ENCODE measurements around the gene TMEM17. TPM values are rescaled to one million over a fixed set of nuclear protein-coding genes. Genes with fewer than 3 reads are reported as not detected.

TMEM17 gene
- total and polyA plus RNA-seq, 2 of the 13 experiments (the other 11 are each of a cell fraction or from before 2014, with no cell fraction given), result 0.22 to 0.50 TPM

- TF ChIP-seq PAXIP1 (CRISPR knock-in tag; conservative IDR thresholded peaks at IDR 0.05) (peak; percentile 38), FUBP1 (CRISPR knock-in tag; IDR thresholded peaks at IDR 0.05; ENCODE audit: borderline replicate concordance) (no peak), MLX (CRISPR knock-in tag; IDR thresholded peaks at IDR 0.05) (no peak), ZNF362 (CRISPR knock-in tag; IDR thresholded peaks at IDR 0.05; ENCODE audit: borderline replicate concordance) (peak; percentile 94), KDM6A (CRISPR knock-in tag; IDR thresholded peaks at IDR 0.05; ENCODE audit: low read depth) (no peak), KMT2A (CRISPR knock-in tag; IDR thresholded peaks at IDR 0.05) (no peak), ZNF781 (CRISPR knock-in tag; IDR thresholded peaks at IDR 0.05; ENCODE audit: borderline replicate concordance, not compliant biosample characterization) (peak; percentile 38), ZNF616 (CRISPR knock-in tag; IDR thresholded peaks at IDR 0.05; ENCODE audit: low read depth) (no peak), CHCHD3 (CRISPR knock-in tag; IDR thresholded peaks at IDR 0.05) (no peak), MBNL3 (CRISPR knock-in tag; conservative IDR thresholded peaks at IDR 0.05) (no peak), ZNF674 (CRISPR knock-in tag; IDR thresholded peaks at IDR 0.05; ENCODE audit: low read depth) (no peak), ZNF350 (CRISPR knock-in tag; IDR thresholded peaks at IDR 0.05; ENCODE audit: borderline replicate concordance, low read depth) (peak; percentile 80), U2AF2 (IDR thresholded peaks at IDR 0.05; ENCODE audit: low read depth, low read length) (no peak), ZNF564 (CRISPR knock-in tag; IDR thresholded peaks at IDR 0.05) (0 out of 2 replicates have a peak, but pooled peaks have one; percentile 38), IRF2 (CRISPR knock-in tag; IDR thresholded peaks at IDR 0.05) (no peak), NFATC3 (CRISPR knock-in tag; IDR thresholded peaks at IDR 0.05) (no peak), ZNF775 (CRISPR knock-in tag; IDR thresholded peaks at IDR 0.05; ENCODE audit: borderline replicate concordance) (no peak), ZNF83 (CRISPR knock-in tag; IDR thresholded peaks at IDR 0.05; ENCODE audit: borderline replicate concordance) (no peak), E2F2 (CRISPR knock-in tag; IDR thresholded peaks at IDR 0.05; ENCODE audit: borderline replicate concordance) (no peak), RARG (CRISPR knock-in tag; IDR thresholded peaks at IDR 0.05; ENCODE audit: low read depth) (no peak), HOXA3 (CRISPR knock-in tag; IDR thresholded peaks at IDR 0.05) (peak; percentile 6; the same call in 1 of the 2 replicates)
Measured at GRCh38 chr2:62467475-62468321, 38.3 kb downstream of the TMEM17 start (continued).
